Measurements from ENCODE around the gene PDXK.
A peak's percentile ranks its signal among the peaks of the same experiment; 100 is the strongest.
"Not testable (repeated sequence)": the region's sequence is repeated elsewhere in the genome, so short reads cannot be mapped to it uniquely, and the experiment has no call there.

PDXK gene

DNA sequence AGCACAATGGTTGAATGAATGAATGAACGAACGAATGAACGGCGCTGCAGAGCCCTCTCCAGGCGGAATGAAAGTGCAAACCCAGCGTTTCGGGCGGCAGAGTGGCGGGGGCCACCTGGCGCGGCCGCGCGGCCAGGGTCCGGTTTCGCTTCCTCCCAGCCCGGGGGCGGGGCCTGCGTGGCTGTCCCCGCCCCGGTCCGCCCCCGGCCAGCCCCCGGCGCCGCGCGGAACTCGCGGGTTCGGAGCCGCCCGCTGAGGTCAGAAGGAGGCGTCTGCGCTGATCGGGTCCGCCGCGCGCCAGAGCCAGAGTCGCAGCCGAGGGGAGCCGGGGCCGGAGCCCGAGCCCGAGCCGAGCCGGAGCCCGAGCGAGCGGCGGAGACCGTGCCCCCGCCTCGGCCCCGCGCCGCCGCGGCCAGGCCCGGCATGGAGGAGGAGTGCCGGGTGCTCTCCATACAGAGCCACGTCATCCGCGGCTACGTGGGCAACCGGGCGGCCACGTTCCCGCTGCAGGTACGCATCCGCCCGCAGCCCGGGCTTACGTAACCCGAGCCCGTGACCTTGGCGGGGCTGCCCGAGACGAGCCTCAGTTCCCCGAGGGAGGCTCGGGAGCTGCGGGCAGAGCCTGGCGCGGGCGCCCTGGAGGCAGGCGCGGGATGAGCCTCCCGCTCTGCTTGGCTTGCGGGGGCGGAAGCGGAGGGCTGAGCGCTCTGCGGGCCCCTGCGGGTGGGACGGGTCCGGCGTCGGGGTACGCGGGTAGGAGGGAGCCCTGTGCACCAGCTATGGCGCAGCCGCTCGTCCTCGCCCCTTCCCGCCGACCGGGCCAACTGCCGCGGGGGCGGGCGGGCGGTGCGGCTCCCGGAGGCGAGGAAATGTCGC is at the start of gene PDXK:
Gene PDXK (plus strand): TSS at position 258 of the 876 bp plus-strand sequence. CDS start 166 bp downstream, at position 424.
- peak; percentile 62 for DNase-seq (ENCODE audit: insufficient read length, low spot score)

DNA sequence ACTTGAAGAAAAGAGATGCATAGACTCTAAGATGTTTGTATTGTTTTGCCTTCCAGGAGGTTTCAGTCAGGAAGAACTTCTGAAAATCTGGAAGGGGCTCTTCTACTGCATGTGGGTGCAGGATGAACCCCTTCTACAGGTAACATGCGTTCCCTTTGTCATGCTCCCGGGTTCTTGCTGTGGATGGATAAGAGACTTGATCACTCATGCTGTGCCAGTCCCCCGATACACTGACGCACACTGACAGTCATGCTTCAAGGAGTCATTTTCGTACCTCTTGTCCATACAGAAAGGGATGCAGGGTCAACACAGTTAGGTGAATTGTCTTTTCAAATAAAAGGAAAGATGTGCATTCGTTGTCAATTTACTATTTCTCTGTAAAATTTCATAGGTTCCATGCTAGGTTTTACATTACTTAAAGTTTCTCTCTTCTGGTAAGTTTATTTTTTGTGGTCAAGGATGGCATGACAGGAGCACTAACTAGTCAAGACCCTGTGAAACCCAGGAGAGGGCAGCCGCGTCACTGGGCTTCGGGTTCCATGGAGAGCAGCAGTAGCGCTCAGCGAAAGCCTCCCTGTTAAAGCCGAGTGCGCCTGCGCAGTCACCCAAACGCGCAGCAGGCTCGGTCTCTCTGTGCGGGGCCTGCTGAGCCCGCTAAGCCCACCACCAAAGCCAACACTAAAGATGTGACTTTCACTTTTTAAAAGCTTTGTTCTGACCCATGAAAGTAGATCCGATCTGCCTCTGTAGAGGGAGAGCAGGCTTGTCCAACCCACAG is 48.9 kb upstream of the PDXK start:
- FAIRE-seq: no peak
- TF ChIP-seq, protein P1, sequence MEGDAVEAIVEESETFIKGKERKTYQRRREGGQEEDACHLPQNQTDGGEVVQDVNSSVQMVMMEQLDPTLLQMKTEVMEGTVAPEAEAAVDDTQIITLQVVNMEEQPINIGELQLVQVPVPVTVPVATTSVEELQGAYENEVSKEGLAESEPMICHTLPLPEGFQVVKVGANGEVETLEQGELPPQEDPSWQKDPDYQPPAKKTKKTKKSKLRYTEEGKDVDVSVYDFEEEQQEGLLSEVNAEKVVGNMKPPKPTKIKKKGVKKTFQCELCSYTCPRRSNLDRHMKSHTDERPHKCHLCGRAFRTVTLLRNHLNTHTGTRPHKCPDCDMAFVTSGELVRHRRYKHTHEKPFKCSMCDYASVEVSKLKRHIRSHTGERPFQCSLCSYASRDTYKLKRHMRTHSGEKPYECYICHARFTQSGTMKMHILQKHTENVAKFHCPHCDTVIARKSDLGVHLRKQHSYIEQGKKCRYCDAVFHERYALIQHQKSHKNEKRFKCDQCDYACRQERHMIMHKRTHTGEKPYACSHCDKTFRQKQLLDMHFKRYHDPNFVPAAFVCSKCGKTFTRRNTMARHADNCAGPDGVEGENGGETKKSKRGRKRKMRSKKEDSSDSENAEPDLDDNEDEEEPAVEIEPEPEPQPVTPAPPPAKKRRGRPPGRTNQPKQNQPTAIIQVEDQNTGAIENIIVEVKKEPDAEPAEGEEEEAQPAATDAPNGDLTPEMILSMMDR (IDR thresholded peaks at IDR 0.05; ENCODE audit: insufficient read depth, missing control alignments): no peak

More for the DNA sequence above, at the start of gene PDXK:
- TF ChIP-seq, protein P1 (IDR thresholded peaks at IDR 0.05; ENCODE audit: insufficient read depth, missing control alignments): no peak
- no peak for FAIRE-seq

DNA sequence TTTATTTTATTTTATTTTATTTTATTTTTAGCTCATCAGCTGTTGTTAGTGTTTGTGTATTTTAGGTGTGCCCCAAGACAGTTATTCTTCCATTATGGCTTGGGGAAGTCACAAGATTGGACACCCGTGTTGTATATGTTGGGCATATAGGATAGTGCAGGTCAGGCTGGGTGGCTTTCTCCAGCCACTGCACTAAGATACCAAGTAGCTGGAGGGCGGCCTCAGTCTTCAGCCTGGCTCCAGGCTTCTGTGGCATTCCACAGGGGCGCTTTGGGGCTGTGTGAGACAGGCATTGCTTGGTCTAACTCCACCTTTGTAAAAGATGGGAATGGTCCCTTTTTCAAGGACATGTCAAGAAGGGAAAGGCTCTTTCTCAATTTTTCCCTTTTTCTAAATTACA is 43.1 kb upstream of the PDXK start:
- FAIRE-seq (no peak), DNase-seq (ENCODE audit: insufficient read length, low spot score) (no peak)
- TF ChIP-seq, protein P1 (IDR thresholded peaks at IDR 0.05; ENCODE audit: insufficient read depth, missing control alignments): no peak

More for the DNA sequence above, 48.9 kb upstream of the PDXK start:
- DNase-seq (ENCODE audit: insufficient read length, low spot score): no peak

- FAIRE-seq (no peak), DNase-seq (ENCODE audit: insufficient read length, low spot score) (no peak)
- TF ChIP-seq, protein P1 (IDR thresholded peaks at IDR 0.05; ENCODE audit: insufficient read depth, missing control alignments): no peak
Observed at GRCh38 chr21:43676391-43676790, 42.5 kb upstream of the PDXK start.

GRCh38 chr21:43679951-43680350 is 39.0 kb upstream of the PDXK start:
- FAIRE-seq (no peak), DNase-seq (ENCODE audit: insufficient read length, low spot score) (no peak)

GRCh38 chr21:43680421-43680820 is 38.5 kb upstream of the PDXK start:
- DNase-seq (ENCODE audit: insufficient read length, low spot score); FAIRE-seq: not testable (repeated sequence)

More at GRCh38 chr21:43679951-43680350, 39.0 kb upstream of the PDXK start:
- TF ChIP-seq, protein P1 (IDR thresholded peaks at IDR 0.05; ENCODE audit: insufficient read depth, missing control alignments): no peak

GRCh38 chr21:43681650-43682049 is 37.3 kb upstream of the PDXK start:
- FAIRE-seq: no peak
- no peak for DNase-seq (ENCODE audit: insufficient read length, low spot score)
- TF ChIP-seq, protein P1 (IDR thresholded peaks at IDR 0.05; ENCODE audit: insufficient read depth, missing control alignments): no peak
